GM12865 (cell line): ENCODE data around the gene FARS2.

Experiments
- DNase-seq: peaks from one replicate; pipeline ENCODE4 v3.0.0; 2010; ENCODE audit warnings: low read depth
- H3K4me3 ChIP-seq: 2 replicates; pipeline ENCODE4 v1.5.1; 2011; ENCODE audit warnings: mild to moderate bottlenecking, low read depth, low read length, control low read depth
- TF ChIP-seq, protein P1 (sequence below): IDR thresholded peaks from 2 replicates; pipeline ENCODE4 v1.5.1; 2011; ENCODE audit warnings: low read length, control low read depth, low read depth, inconsistent platforms; ENCODE audit not compliant: insufficient read depth; ENCODE audit errors: missing control alignments

Gene FARS2

GRCh38 chr6:5746053-5746758 is 484.9 kb downstream of the FARS2 start:
- H3K4me3 ChIP-seq = no peak overlapping the region
- TF ChIP-seq, protein P1, sequence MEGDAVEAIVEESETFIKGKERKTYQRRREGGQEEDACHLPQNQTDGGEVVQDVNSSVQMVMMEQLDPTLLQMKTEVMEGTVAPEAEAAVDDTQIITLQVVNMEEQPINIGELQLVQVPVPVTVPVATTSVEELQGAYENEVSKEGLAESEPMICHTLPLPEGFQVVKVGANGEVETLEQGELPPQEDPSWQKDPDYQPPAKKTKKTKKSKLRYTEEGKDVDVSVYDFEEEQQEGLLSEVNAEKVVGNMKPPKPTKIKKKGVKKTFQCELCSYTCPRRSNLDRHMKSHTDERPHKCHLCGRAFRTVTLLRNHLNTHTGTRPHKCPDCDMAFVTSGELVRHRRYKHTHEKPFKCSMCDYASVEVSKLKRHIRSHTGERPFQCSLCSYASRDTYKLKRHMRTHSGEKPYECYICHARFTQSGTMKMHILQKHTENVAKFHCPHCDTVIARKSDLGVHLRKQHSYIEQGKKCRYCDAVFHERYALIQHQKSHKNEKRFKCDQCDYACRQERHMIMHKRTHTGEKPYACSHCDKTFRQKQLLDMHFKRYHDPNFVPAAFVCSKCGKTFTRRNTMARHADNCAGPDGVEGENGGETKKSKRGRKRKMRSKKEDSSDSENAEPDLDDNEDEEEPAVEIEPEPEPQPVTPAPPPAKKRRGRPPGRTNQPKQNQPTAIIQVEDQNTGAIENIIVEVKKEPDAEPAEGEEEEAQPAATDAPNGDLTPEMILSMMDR = no peak
- no peak for DNase-seq

DNA sequence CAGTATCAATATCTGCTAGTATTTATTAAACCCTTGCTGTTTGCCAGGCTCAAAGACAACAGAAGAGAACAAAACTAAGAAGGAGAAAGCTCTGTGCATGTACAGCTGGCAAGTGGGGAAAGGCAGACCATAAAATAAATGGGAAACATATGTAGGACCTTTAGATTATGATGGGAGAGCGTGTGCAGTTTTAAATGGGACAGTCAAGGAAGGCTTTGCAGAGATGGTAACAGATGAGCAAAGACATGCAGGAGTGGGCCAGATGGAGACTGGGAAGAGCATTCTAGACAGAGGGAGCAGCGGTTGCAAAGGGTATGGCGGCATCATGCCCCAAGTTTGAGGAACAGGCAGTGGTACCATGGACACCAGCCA is 485.4 kb downstream of the FARS2 start:
- no peak overlapping the region for H3K4me3 ChIP-seq
- TF ChIP-seq, protein P1 = no peak

DNA sequence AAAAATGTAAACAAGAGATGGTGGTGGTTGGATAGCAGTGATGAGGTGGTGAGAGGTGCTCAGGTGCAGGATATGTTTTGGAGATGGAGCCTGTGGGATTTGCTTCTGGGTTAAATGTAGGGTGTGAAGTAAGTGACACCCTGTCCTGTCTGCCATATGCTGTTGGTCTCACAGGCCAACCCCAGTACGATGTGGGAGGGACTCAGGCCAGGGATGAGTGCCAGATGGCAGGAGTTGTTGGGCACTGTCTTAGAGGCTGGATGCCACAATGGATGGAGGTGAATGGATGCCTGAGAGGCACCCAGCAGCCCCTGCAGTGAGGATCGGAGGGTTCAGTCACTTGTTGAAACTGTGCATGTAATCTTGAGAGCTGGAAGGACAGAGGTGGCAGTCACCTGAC is 486.1 kb downstream of the FARS2 start:
- TF ChIP-seq, protein P1 = no peak
- H3K4me3 ChIP-seq = no peak overlapping the region
- DNase-seq = no peak

More for the DNA sequence above, 485.4 kb downstream of the FARS2 start:
- no peak for DNase-seq

- TF ChIP-seq, protein P1 = no peak
- no peak overlapping the region for H3K4me3 ChIP-seq
- DNase-seq = no peak
These were observed 487.8 kb downstream of the FARS2 start for GRCh38 chr6:5749016-5749650.

DNA sequence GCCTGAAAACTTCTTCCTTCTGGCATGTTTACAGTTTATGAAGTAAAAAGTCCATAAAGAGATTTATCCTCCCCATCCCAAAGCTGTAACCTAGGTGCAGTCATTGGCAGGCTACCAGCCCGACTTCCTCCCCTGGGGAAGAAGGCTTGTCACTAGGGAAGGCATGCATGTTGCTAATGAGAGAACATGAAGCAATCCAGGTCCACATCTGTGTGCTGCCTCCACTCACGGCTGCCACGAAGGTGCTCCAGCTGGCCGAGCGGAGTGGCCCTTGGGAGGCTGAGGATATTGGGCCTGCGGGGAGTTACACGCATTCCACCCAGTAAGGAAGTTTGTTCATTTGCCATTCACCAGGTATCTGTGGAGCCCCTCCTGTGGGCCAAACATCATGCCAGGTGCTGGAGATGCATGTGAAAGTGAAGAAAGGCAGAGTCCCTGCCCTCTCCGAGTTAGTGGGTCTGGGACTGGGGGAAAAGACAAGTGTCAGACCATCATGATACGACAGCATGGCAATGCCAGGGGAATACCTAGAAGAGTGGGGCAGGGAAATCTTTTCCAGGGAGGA is 488.4 kb downstream of the FARS2 start:
- DNase-seq = no peak
- no peak overlapping the region for H3K4me3 ChIP-seq
- TF ChIP-seq, protein P1 = no peak

GRCh38 chr6:5751525-5752390 is 490.4 kb downstream of the FARS2 start:
- no peak overlapping the region for H3K4me3 ChIP-seq
- TF ChIP-seq, protein P1 = no peak
- no peak for DNase-seq
